Neural progenitor cell (in vitro differentiated cells): ENCODE measurements around the gene POU2F2.

Source experiments
- EZH2 ChIP-seq: fragments of 200-600 bp; sonication (generic); IDR thresholded peaks from 2 replicates; pipeline ENCODE4 v1.6.1; 2017; ENCODE audit warnings: antibody characterized with exemption, mild to moderate bottlenecking, moderate library complexity
- EZH2phosphoT487 ChIP-seq: fragments of 200-600 bp; sonication (generic); IDR thresholded peaks from 2 replicates; pipeline ENCODE4 v1.6.1; 2017; ENCODE audit warnings: antibody characterized with exemption
- TF ChIP-seq, protein P1 (sequence below): fragments of 200-600 bp; sonication (generic); IDR thresholded peaks from 2 replicates; pipeline ENCODE4 v1.5.1; 2017; ENCODE audit warnings: antibody characterized with exemption, mild to moderate bottlenecking

DNA sequence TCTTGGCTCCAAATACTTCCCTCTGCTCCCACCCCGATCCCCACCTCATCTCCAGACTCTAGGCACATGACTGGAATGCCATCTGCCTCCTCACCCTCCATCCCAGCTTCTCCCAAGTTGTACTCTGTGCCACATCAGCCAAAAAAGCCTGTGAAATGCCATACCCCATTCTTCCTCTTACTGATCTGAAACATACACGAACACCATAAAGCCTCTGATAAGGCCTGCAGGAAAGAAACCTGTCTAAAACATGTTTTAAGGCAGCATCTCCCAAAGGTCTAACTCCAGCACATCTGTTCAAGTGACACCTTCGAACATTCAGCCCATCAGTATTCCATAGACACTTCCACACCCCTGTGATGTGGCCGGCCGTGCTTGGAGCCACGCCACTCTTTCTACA lies 67.8 kb downstream of the POU2F2 start:
- TF ChIP-seq, protein P1, sequence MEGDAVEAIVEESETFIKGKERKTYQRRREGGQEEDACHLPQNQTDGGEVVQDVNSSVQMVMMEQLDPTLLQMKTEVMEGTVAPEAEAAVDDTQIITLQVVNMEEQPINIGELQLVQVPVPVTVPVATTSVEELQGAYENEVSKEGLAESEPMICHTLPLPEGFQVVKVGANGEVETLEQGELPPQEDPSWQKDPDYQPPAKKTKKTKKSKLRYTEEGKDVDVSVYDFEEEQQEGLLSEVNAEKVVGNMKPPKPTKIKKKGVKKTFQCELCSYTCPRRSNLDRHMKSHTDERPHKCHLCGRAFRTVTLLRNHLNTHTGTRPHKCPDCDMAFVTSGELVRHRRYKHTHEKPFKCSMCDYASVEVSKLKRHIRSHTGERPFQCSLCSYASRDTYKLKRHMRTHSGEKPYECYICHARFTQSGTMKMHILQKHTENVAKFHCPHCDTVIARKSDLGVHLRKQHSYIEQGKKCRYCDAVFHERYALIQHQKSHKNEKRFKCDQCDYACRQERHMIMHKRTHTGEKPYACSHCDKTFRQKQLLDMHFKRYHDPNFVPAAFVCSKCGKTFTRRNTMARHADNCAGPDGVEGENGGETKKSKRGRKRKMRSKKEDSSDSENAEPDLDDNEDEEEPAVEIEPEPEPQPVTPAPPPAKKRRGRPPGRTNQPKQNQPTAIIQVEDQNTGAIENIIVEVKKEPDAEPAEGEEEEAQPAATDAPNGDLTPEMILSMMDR: no peak
- TF ChIP-seq EZH2 (no peak), EZH2phosphoT487 (no peak)
